ENCODE measurements around the gene NIM1K. TPM values are rescaled to one million over a fixed set of nuclear protein-coding genes. Genes with fewer than 3 reads are reported as not detected.

Gene NIM1K
- polyA plus RNA-seq, 3 donors = 0.13 TPM; not detected in 2

DNA sequence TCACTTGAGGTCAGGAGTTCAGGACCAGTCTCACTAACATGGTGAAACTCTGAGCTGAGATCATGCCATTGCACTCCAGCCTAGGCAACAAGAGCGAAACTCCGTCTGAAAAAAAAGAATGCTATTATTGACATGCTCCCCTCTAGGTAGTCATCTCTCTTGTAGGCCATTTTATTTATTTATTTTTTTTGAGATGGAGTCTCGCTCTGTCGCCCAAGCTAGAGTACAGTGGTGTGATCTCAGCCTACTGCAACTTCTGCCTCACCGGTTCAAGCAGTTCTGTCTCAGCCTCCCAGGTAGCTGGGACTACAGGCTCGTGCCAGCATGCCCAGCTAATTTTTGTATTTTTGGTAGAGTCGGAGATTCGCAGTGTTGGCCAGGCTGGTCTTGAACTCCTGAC, 20.6 kb upstream of the NIM1K start:
- H3K36me3 Mint-ChIP-seq = peaks cover 55 to 68% of the 10 kb centered on the region in 2 donors
- DNase-seq = no peak
- Histone ChIP-seq H3K27me3 (ENCODE audit: control insufficient read depth in 2 of 2, insufficient read depth in 2 of 2, low read length in 2 of 2) (no peaks in the 10 kb centered on the region), H3K4me2 (replicated peaks; ENCODE audit: extremely low read depth, low read length, poor library complexity, severe bottlenecking) (no peak overlapping the region), H4K20me1 (ENCODE audit: insufficient read depth, low read length) (no peaks in the 10 kb centered on the region), H3K36me3 (replicated peaks in 1 of 2; ENCODE audit: control insufficient read depth in 1 of 2, insufficient read depth in 2 of 2, low read length in 2 of 2) (peaks cover 47 to 67% of the 10 kb centered on the region in 2 donors), H3K9ac (ENCODE audit: insufficient read depth, low read length, poor library complexity, severe bottlenecking) (no peak overlapping the region), H3K27ac (ENCODE audit: low read depth in 1 of 2, low read length in 2 of 2) (no peak overlapping the region), H3K4me3 (replicated peaks in 1 of 3; ENCODE audit: low read depth in 2 of 3, low read length in 3 of 3) (no peak overlapping the region), H3K79me2 (ENCODE audit: insufficient read depth, low read length) (no peaks in the 10 kb centered on the region), H3K4me1 (ENCODE audit: control insufficient read depth in 1 of 2, insufficient read depth in 2 of 2, low read length in 2 of 2) (no peaks in the 10 kb centered on the region), H3K9me3 (replicated peaks in 1 of 2; ENCODE audit: control insufficient read depth in 1 of 2, insufficient read depth in 1 of 2, low read length in 2 of 2) (no peaks in the 10 kb centered on the region), H2AFZ (ENCODE audit: insufficient read depth, low read depth, low read length, poor library complexity, severe bottlenecking) (no peak overlapping the region)
- no peaks in the 10 kb centered on the region for H3K27me3 Mint-ChIP-seq (ENCODE audit: low read depth in 3 of 3)
- TF ChIP-seq CTCF (IDR thresholded peaks at IDR 0.05) = no peak
- peak overlapping the region in 3 of 7 donors; percentile 33 to 80 (median 55) for H3K27ac Mint-ChIP-seq
- no peak overlapping the region for H3K4me3 Mint-ChIP-seq
- no peaks in the 10 kb centered on the region for H3K9me3 Mint-ChIP-seq
- intact Hi-C loops (cut with micrococcal nuclease) = no loop called here
- WGBS (ENCODE audit: insufficient coverage) = 100% methylated on average over 5 of the region's 8 CpGs
- peaks cover 4% of the 10 kb centered on the region for H3K4me1 Mint-ChIP-seq

DNA sequence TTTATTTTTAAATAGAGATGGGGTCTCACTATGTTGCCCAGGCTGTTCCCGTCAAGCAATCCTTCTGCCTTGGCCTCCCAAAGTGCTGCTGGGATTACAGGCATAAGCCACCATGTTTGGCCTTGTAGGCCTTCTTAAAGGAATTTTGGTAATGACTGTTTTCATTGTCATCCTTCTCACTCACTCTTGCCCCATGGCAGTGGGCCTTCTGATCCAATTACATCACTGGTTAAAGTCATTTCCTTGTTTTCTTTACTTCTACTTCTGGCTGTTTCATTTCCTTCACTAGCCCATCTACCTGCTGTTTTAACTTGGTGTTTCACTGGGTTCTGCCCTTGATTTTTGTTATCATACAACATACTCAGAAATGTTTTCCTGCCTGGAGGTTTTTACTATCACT, 20.1 kb upstream of the NIM1K start:
- Histone ChIP-seq H3K9ac (ENCODE audit: insufficient read depth, low read length, poor library complexity, severe bottlenecking) (no peak overlapping the region), H2AFZ (ENCODE audit: insufficient read depth, low read depth, low read length, poor library complexity, severe bottlenecking) (no peak overlapping the region), H4K20me1 (ENCODE audit: insufficient read depth, low read length) (no peaks in the 10 kb centered on the region), H3K4me2 (replicated peaks; ENCODE audit: extremely low read depth, low read length, poor library complexity, severe bottlenecking) (no peak overlapping the region), H3K4me1 (ENCODE audit: control insufficient read depth in 1 of 2, insufficient read depth in 2 of 2, low read length in 2 of 2) (no peaks in the 10 kb centered on the region), H3K36me3 (replicated peaks in 1 of 2; ENCODE audit: control insufficient read depth in 1 of 2, insufficient read depth in 2 of 2, low read length in 2 of 2) (peaks cover 45 to 68% of the 10 kb centered on the region in 2 donors), H3K27me3 (ENCODE audit: control insufficient read depth in 2 of 2, insufficient read depth in 2 of 2, low read length in 2 of 2) (no peaks in the 10 kb centered on the region), H3K9me3 (replicated peaks in 1 of 2; ENCODE audit: control insufficient read depth in 1 of 2, insufficient read depth in 1 of 2, low read length in 2 of 2) (no peaks in the 10 kb centered on the region), H3K4me3 (replicated peaks in 1 of 3; ENCODE audit: low read depth in 2 of 3, low read length in 3 of 3) (no peak overlapping the region), H3K79me2 (ENCODE audit: insufficient read depth, low read length) (no peaks in the 10 kb centered on the region), H3K27ac (ENCODE audit: low read depth in 1 of 2, low read length in 2 of 2) (no peak overlapping the region)
- Mint-ChIP-seq H3K4me1 (peaks cover 4% of the 10 kb centered on the region), H3K4me3 (no peak overlapping the region), H3K9me3 (no peaks in the 10 kb centered on the region), H3K36me3 (peaks cover 55 to 63% of the 10 kb centered on the region in 2 donors), H3K27me3 (ENCODE audit: low read depth in 3 of 3) (no peaks in the 10 kb centered on the region), H3K27ac (peak overlapping the region in 4 of 7 donors; percentile 26 to 80 (median 54))
- peak in 1 of 3 donors; percentile 11 for DNase-seq
- no peak for TF ChIP-seq CTCF (IDR thresholded peaks at IDR 0.05)
- WGBS (ENCODE audit: insufficient coverage) = no CpG with 5 or more reads among the region's 1 CpG
- intact Hi-C loops (cut with micrococcal nuclease) = no loop called here

Data from CD14-positive monocyte (primary cell).